HG02571 (cell line): ENCODE data around the gene PTCH2.

Experiments used
- ATAC-seq: cut with Tn5 transposase; IDR thresholded peaks from one replicate; pipeline ENCODE4 v1.9.1; 2021; ENCODE audit warnings: mild to moderate bottlenecking, moderate library complexity; ENCODE audit not compliant: unreplicated experiment

The PTCH2 gene, protein sequence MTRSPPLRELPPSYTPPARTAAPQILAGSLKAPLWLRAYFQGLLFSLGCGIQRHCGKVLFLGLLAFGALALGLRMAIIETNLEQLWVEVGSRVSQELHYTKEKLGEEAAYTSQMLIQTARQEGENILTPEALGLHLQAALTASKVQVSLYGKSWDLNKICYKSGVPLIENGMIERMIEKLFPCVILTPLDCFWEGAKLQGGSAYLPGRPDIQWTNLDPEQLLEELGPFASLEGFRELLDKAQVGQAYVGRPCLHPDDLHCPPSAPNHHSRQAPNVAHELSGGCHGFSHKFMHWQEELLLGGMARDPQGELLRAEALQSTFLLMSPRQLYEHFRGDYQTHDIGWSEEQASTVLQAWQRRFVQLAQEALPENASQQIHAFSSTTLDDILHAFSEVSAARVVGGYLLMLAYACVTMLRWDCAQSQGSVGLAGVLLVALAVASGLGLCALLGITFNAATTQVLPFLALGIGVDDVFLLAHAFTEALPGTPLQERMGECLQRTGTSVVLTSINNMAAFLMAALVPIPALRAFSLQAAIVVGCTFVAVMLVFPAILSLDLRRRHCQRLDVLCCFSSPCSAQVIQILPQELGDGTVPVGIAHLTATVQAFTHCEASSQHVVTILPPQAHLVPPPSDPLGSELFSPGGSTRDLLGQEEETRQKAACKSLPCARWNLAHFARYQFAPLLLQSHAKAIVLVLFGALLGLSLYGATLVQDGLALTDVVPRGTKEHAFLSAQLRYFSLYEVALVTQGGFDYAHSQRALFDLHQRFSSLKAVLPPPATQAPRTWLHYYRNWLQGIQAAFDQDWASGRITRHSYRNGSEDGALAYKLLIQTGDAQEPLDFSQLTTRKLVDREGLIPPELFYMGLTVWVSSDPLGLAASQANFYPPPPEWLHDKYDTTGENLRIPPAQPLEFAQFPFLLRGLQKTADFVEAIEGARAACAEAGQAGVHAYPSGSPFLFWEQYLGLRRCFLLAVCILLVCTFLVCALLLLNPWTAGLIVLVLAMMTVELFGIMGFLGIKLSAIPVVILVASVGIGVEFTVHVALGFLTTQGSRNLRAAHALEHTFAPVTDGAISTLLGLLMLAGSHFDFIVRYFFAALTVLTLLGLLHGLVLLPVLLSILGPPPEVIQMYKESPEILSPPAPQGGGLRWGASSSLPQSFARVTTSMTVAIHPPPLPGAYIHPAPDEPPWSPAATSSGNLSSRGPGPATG

DNA sequence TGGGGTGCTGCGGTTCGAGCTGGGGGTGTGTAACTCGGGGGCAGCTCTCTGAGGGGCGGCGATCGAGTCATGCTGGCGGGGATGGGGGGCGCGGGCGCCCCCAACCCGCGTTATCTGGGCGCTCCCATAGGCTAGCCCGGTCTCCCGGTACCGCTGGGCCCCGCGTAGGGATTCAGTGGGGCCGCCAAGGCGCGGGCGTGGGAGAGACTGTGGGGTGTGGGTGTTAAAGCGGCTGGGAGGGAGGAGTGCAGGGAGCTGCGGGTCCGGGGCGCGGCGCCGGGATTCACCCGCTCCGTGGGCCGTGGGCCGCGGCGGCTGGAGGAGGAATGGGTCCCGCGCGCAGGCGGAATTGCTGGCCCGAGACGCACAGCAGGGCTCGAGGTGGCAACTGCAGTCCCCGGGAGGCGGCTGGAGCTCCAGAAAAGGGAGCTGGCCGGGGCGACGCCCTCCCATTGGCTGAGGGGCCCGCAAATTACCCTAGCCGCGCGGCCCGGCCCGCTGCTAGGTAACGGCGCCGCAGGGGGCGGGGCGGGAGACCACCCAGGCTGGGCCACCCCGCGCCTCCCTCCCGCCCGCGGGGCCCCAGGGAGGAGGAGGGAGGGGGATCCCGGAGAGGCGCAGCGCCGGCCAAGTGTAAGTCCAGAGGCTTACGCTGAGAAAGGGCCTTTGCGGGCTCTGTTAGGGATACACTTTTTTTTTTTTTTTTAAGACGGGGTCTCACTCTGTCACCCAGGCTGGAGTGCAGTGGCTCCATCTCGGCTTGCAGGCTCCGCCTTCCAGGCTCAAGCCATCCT, at the start of gene PTCH2:
Gene PTCH2, minus strand, starts transcription at position 392 of the 794 bp plus-strand sequence. Its CDS starts 321 bp downstream, at position 71.
- ATAC-seq: no peak

DNA sequence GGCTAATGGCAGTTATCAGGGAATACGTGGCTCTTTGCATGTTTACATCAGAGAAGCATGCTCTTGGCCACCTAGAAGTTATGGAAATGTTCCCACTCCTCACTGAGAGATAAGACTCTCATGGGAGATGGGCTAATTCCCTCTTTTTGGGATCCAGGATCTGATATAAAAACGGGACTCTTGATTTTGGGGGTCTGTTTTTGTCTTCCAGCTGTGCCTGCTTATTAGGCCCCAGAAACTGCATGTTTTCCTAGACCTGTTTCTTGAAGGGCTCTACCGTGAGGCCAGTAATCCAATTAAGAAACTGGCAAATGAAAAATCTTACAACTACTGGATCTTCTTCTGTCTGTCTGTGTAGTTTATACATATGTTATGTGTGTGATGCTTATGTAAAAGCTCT, 47.0 kb upstream of the PTCH2 start:
- ATAC-seq: no peak

GRCh38 chr1:44885406-44885805, 42.4 kb upstream of the PTCH2 start:
- no peak for ATAC-seq

GRCh38 chr1:44884746-44885145, 41.7 kb upstream of the PTCH2 start:
- ATAC-seq: no peak

DNA sequence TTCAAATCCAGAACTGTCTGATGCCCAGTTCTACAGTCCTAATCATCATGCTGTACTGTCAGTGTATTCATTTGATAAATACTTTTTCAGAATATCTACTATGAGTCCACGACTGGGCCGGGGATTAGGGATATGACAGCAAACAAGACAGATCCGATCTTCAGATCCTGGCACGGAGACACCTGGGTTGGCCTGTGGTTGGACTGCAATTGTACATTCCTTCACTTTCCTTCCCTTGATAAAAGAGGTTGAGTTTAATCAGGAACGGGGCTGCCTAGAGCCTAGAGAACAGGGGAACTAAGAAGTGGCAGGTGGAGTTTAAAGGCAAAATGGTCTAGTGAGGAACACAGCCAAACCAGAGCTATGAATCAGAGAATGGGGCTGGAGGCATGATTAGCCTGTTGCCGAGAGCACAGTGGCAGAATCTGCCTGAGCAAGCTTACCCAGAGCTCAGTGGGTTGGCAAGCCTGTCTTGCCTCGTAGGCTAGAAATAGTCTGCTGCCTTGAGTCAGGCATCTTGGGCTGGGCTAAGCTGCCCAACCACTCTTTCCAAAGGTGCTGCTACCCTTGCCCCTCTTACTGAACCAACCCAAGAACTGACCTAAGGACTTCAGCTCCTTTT, 38.1 kb upstream of the PTCH2 start:
- ATAC-seq: no peak

- no peak for ATAC-seq
Measured at GRCh38 chr1:44874155-44874554, 31.1 kb upstream of the PTCH2 start.

DNA sequence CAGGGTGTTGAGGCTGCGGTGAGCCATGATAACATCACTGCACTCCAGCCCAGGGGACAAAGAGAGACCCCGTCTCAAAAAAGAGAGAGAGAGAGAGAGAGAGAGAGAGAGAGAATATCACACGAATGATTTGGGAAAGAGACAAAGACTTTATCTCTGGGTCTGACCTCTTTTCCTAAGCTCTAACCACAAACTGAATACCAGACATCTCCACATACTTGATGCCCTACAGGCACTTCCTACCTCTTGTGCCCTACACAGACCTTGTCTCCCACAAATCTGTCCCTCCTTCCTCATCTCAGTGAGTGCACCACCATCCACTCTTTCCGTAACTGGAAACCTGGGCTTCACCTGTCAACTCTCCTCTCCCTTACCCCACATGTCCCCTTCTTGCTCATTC, 27.0 kb upstream of the PTCH2 start:
- no peak for ATAC-seq

- no peak for ATAC-seq
Measured at GRCh38 chr1:44867801-44868200, 24.7 kb upstream of the PTCH2 start.

DNA sequence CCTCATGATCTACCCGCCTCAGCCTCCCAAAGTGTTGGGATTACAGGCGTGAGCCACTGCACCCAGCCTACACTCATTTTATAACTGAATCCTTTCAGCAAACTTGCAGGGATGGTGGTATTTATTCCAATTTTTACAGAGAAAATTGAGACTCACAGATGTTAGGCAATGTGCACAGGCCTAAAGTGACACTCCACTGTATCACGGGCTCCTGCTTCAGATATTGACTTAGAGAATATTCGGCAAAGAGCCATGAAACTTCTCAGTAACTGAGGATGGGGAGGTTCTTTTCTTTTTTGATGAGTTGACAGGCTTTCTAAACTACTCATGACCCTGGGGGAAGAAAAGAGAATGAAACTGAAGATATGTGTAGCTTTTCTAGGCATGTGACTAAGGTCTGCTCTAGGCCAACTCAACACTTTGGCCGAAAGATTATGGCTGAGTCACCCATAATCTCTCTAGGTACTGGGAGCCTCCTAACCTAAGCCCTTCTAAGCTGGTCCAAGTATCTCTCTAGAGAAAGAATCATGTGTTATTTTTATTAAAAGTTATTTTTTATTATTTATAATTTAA, 19.9 kb upstream of the PTCH2 start:
- no peak for ATAC-seq

- ATAC-seq: no peak
Measured at GRCh38 chr1:44860891-44861425, 17.9 kb upstream of the PTCH2 start.

- ATAC-seq: no peak
Measured at GRCh38 chr1:44860331-44860730, 17.3 kb upstream of the PTCH2 start.

DNA sequence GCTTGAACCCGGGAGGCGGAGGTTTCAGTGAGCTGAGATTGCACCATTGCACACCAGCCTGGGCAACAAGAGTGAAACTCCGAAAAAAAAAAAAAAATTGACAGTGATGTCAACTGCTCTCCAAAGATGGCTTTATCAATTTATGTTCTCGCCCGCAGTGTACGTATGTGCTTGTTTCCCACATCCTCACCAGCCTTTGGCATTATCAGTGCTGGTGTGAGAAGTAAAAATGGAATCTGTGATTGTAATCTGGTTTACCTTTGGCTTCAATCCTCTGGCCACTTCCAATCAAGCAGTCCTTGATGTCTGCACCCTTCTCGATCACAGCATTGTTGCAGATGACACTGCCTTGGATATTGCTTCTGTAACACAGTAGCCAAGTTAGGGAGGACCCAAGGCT, 14.4 kb upstream of the PTCH2 start:
- no peak for ATAC-seq

- ATAC-seq: no peak
Measured at GRCh38 chr1:44855742-44856141, 12.7 kb upstream of the PTCH2 start.

DNA sequence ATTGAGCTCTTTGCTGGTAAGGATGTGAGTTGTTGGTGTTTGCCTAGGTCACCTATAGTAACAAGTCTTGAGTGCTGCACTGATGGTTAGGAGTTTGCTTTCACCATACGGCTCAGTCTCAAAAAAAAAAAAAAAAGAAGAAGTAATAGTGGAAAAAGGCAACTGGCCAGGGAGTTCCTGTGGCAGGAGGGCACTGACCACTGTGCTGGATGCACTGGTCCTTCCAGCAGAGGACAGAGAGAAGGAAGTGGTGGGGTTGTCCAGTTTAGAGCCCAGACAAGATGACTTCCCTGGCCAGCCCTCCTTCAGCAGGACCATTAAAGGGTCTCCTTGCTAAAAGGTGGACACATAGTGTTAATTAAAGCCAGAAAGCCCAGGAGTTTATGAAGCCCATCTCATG, 11.9 kb upstream of the PTCH2 start:
- ATAC-seq: no peak

GRCh38 chr1:44853201-44853600, 10.1 kb upstream of the PTCH2 start:
- ATAC-seq: no peak

DNA sequence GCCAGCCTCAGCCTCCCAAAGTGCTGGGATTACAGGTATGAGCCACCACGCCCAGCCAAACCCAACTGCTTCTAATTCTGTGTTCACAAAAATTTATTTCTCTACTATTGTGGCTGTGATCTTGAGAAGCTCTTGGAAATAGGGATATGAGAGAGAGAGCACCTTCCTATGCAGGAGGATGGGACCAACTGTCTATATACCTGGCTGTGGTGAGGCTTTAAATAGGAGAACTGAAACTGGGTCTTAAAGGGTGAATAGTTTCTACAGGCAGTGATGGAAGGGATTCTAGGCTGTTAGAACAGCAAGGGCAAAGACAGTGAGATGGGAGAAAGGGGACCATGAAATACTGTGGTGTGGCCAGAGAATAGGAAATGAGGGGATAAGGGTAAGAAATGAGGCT, 8.3 kb upstream of the PTCH2 start:
- ATAC-seq: no peak

DNA sequence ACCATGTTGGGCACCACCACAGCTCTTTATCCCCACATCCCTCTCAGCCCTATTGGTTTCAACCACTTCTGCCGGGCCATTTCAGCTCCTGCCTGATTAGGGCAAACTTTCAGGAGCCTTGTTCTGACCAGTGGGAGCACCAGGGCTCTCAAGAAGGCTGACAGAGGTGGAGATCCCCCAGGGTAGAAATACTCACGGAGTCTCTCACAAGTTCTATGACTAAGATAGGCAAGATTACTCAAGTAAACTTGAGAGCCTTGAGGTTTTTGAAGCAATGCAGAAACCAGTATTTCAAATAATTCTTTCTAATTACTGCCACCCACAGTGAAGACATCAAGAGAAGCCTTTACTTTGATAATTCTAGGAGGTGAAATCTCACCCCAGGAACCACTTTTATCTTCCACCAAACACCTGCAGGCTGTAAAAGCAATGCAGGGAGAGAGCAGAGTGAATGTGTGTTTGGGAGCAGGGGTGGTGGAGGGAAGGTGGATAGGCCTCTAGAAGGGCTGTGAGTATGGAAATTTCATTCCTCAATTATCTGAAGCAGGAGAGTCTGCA, 6.6 kb upstream of the PTCH2 start:
- no peak for ATAC-seq

DNA sequence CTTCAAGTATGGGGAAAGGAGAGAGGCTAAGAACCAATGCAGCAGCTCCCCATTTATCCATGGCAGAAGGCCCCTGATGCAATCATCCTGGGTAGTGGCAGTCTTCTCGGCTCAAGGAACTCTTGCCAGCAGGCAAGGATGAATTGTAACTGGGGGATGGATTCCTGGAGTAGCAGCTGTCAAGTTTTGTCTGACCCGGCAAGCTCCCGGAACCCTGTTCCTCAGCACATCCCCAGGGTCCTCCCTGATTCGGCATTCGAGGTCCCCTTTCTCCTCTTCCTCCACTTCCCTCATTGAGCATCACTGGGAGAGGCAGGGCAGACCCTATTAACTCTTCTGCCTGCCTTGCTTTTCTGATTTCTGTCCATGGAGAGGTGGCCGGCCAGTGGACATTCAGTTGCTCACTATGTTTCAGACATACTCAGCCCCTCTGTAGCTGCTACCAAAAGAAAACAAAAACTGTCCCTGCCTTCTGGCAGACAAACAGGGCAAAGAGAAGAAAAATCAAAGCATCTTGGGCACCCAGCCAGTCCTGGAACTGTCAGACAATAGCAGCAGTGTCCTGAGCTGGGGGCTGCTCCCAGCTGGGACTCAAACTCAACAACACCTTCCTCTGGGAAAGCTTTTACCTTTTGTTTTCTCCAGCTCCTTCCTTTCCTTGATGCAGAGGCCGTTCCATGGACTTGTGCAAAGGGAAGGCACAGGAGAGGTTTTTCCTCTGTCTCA, 5.6 kb upstream of the PTCH2 start:
- no peak for ATAC-seq

DNA sequence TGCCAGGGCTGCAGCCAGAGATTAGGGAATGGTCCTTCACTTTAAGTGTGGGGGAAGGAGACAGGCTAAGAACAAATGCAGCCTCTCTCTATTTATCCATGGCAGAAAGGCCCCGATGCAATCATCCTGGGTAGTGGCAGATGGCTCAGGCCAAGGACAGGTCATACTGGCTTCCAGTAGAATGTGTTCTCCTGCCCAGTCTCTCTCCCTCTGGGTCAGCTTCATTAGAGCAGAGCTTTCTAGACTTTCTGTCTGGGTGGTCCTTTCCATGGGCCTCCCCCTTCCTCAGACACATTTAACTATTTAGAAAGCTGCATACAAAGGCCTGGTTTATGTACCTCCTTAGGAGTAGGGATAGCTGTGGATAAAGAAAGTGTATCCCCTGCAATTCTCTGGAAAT, 4.8 kb upstream of the PTCH2 start:
- ATAC-seq: no peak
